Activated T-cell treated with anti-CD3 and anti-CD28 coated beads for 24 hours (primary cell): Measurements from ENCODE around the gene OR5K4.
A peak's percentile ranks its signal among the peaks of the same experiment; 100 is the strongest.

Experiments used
- DNase-seq: peaks from one replicate; pipeline ENCODE4 v3.0.0-alpha.2; 2020; ENCODE audit warnings: low read depth

Gene OR5K4

GRCh38 chr3:98353554-98353953 lies at the start of gene OR5K4:
Gene OR5K4 (plus strand): TSS chr3:98353854. CDS start chr3:98353854, 0 bp downstream.
- no peak for DNase-seq

GRCh38 chr3:98322101-98322500 lies 31.6 kb upstream of the OR5K4 start:
- no peak for DNase-seq

GRCh38 chr3:98322686-98323085 lies 31.0 kb upstream of the OR5K4 start:
- no peak for DNase-seq

GRCh38 chr3:98323425-98323824 lies 30.2 kb upstream of the OR5K4 start:
- no peak for DNase-seq

- no peak for DNase-seq
Measured at GRCh38 chr3:98325055-98325454, 28.6 kb upstream of the OR5K4 start.

GRCh38 chr3:98326105-98326893 lies 27.4 kb upstream of the OR5K4 start:
- DNase-seq, result no peak

- no peak for DNase-seq
Measured at GRCh38 chr3:98326945-98327344, 26.7 kb upstream of the OR5K4 start.

- DNase-seq, result no peak
Measured at GRCh38 chr3:98328933-98329332, 24.7 kb upstream of the OR5K4 start.

GRCh38 chr3:98329392-98330124 lies 24.1 kb upstream of the OR5K4 start:
- DNase-seq, result peak; percentile 36

GRCh38 chr3:98331329-98331728 lies 22.3 kb upstream of the OR5K4 start:
- no peak for DNase-seq

GRCh38 chr3:98333989-98334606 lies 19.6 kb upstream of the OR5K4 start:
- DNase-seq, result no peak

GRCh38 chr3:98339031-98339430 lies 14.6 kb upstream of the OR5K4 start:
- DNase-seq, result no peak

GRCh38 chr3:98341758-98342157 lies 11.9 kb upstream of the OR5K4 start:
- no peak for DNase-seq

- DNase-seq, result peak; percentile 20
Measured at GRCh38 chr3:98343647-98344507, 9.8 kb upstream of the OR5K4 start.

GRCh38 chr3:98350082-98350481 lies 3.6 kb upstream of the OR5K4 start:
- DNase-seq, result no peak

- no peak for DNase-seq
Measured at GRCh38 chr3:98359250-98359649, 5.6 kb downstream of the OR5K4 start.

GRCh38 chr3:98359993-98360675 lies 6.5 kb downstream of the OR5K4 start:
- DNase-seq, result no peak

- no peak for DNase-seq
Measured at GRCh38 chr3:98360681-98361080, 7.0 kb downstream of the OR5K4 start.

- DNase-seq, result no peak
Measured at GRCh38 chr3:98361289-98361688, 7.6 kb downstream of the OR5K4 start.

- no peak for DNase-seq
Measured at GRCh38 chr3:98367464-98368246, 14.0 kb downstream of the OR5K4 start.

GRCh38 chr3:98371186-98371585 lies 17.5 kb downstream of the OR5K4 start:
- no peak for DNase-seq
